ENCODE data around the gene SRSF2. TPM values are rescaled to one million over a fixed set of nuclear protein-coding genes. Genes with fewer than 3 reads are reported as not detected.

SRSF2 gene
- total and polyA plus RNA-seq, 5 donors = 79.0 to 113 (median 87.6) TPM

DNA sequence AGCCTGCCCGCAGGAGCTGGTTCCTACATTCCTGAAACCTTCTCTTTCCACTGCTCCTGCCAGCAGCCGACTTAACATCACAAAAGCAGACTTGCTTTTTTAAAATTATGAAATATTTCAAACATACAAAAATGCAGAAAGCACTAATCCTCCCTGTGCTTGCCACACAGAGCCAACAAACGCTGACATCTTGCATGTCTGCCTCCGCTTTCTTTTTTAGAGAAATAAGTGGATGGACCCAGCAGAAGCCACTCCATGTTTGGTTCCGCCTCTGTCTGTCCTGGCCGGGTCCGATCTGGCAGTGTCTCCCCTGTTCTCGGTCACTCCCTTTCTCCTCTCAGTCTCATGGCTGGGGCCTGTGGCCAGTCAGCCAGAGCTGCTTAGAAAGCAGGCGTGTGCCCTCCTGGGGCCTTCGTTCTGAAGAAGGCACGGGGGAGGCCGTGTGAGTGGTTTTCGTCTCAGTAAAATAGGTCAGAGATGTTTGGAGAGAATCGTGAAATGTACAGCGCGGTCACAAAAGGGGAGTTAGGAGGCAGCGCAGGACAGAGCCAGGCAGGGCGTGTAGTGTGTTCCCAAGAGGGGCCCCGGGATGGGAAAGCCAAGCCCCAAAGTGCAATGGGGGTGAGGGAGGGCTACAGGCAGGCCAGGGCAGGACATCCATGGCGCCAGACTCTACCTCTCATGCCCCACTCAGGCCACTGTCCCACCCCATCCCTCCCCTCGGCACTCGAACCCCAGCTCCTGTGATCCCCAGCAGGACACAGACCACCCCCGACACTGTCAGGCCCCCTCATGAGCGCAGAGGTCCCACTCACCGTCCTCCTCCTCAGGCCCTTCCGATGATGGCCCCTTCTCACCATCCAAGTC is 49.6 kb downstream of the SRSF2 start:
- intact Hi-C loops (cut with DNase I) = no loop called here
- peaks cover 50% of the 10 kb centered on the region for H3K4me1 ChIP-seq (ENCODE audit: control insufficient read depth, insufficient read depth, low read length)
- H3K9me3 ChIP-seq (ENCODE audit: control insufficient read depth, low read length) = no peaks in the 10 kb centered on the region
- H3K4me3 ChIP-seq (ENCODE audit: low read length) = no peak overlapping the region
- peak; percentile 86 to 95 (median 91) for DNase-seq
- WGBS = 35% methylated on average over 26 of the region's 26 CpGs
- H3K27ac ChIP-seq (ENCODE audit: low read length) = peak overlapping the region; percentile 89
- no peaks in the 10 kb centered on the region for H3K27me3 ChIP-seq (ENCODE audit: control insufficient read depth, insufficient read depth)
- peak; percentile 66 to 71 for ATAC-seq

DNA sequence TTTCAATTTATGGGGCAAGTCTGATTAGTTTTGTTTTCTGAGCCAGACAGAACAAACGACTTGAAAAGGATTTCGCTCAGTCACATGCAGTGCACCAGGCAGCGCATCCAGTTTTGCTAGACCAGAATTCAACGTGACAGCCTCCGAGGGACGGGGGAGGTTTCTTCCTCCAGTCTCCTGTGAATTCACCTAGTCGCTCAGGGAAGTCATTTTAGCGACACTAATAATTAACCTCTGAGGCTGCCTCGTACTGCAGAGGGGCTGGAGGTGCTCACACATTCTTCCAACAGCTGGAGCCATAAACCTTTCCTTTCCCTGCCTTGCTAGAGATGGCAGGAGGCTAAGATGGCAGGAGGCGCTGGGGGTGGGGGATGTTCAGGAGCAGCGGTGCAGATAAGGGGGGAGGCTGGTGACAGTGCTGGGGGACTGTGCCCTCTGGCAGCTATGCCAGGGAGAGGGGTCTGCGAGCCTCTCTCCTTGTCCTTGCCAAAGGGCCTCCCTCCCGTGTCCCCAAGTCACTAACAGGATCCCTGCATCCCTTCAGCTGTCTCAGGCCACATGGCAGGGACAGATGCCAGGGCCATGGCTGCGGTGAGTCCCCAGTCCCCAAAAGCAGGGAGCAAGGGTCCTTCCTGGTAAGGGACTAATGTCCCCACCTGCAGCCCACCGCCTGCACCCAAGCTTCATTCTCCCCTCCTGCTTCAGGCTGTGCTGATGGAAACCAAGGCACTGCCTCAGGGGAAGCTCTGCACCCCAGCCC is 50.4 kb downstream of the SRSF2 start:
- 47% methylated on average over 15 of the region's 15 CpGs for WGBS
- intact Hi-C loops (cut with DNase I) = no loop called here
- ATAC-seq (no peak), DNase-seq (peak in 1 of 3 donors; percentile 72)
- Histone ChIP-seq H3K4me3 (ENCODE audit: low read length) (no peak overlapping the region), H3K27ac (ENCODE audit: low read length) (peak overlapping the region; percentile 89), H3K4me1 (ENCODE audit: control insufficient read depth, insufficient read depth, low read length) (peaks cover 53% of the 10 kb centered on the region), H3K27me3 (ENCODE audit: control insufficient read depth, insufficient read depth) (no peaks in the 10 kb centered on the region), H3K9me3 (ENCODE audit: control insufficient read depth, low read length) (no peaks in the 10 kb centered on the region)

DNA sequence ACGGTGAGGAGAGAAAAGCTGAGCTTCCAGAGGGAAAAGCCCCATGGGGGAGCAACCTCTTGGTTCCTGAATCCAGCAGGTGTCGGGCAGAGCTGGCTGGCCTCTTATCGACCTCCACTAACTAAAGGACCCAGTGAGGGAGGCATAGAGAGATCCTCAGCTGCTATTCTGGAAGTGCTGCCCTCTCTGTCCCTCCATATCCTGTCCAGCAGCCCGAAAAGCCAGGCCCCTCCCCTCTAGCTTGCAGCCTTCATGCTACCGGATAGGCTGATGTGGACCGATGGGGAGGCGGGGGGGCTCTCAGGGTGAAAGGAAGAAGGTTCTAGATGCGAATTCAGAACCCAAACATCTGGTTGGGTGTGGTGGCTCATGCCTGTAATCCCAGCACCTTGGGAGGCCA is 51.3 kb downstream of the SRSF2 start:
- 31% methylated on average over 8 of the region's 8 CpGs for WGBS
- Histone ChIP-seq H3K27ac (ENCODE audit: low read length) (peak overlapping the region; percentile 46), H3K4me3 (ENCODE audit: low read length) (no peak overlapping the region), H3K27me3 (ENCODE audit: control insufficient read depth, insufficient read depth) (no peaks in the 10 kb centered on the region), H3K9me3 (ENCODE audit: control insufficient read depth, low read length) (no peaks in the 10 kb centered on the region), H3K4me1 (ENCODE audit: control insufficient read depth, insufficient read depth, low read length) (peaks cover 55% of the 10 kb centered on the region)
- DNase-seq (peak in 2 of 3 donors; percentile 72 to 77), ATAC-seq (no peak)
- intact Hi-C loops (cut with DNase I) = no loop called here

DNA sequence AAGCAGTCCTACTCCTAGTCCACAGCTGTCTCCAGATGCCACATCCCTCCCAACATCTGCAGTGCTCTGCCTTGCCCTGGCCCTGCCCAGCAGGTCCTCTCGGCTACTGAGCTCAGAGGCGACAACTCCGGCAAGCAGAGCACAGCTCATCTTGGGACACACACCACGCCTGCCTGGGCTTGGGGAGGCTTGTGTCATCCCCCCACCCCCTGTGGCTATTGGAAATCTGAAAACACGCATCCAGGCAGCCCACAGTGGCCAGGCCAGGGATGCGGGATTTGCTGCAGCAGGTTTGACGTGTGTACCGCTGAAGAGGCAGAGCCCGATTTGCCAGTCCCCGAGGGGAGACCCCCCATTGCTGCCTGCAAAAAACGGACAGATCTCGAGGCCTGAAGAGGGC is 51.8 kb downstream of the SRSF2 start:
- WGBS = 65% methylated on average over 12 of the region's 12 CpGs
- Histone ChIP-seq H3K27me3 (ENCODE audit: control insufficient read depth, insufficient read depth) (no peaks in the 10 kb centered on the region), H3K27ac (ENCODE audit: low read length) (peak overlapping the region; percentile 46), H3K4me1 (ENCODE audit: control insufficient read depth, insufficient read depth, low read length) (peaks cover 55% of the 10 kb centered on the region), H3K9me3 (ENCODE audit: control insufficient read depth, low read length) (no peaks in the 10 kb centered on the region), H3K4me3 (ENCODE audit: low read length) (no peak overlapping the region)
- intact Hi-C loops (cut with DNase I) = no loop called here
- ATAC-seq = no peak
- DNase-seq = no peak

DNA sequence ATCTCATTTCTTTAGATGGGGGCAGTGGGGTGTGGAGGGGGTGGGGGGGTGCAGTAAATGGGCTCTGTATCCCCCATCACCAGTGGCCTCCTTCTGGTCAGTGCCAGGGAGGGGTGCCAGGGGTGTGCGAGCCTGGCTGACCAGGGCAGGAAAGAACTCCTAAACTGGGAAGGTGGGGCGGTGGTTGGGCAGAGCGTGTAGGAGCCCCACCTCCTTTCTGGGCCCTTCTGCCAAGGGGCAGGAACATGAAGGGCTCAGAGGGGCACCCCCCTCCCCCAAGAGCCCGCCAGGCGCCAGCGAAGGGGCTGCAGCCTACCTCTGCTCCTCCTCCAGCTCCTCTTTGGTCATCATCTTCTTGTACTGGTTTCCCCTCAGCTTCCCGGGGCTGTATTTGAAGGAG is 52.4 kb downstream of the SRSF2 start:
- WGBS = 71% methylated on average over 7 of the region's 7 CpGs
- Histone ChIP-seq H3K4me1 (ENCODE audit: control insufficient read depth, insufficient read depth, low read length) (peaks cover 55% of the 10 kb centered on the region), H3K27ac (ENCODE audit: low read length) (peak overlapping the region; percentile 24), H3K4me3 (ENCODE audit: low read length) (no peak overlapping the region), H3K9me3 (ENCODE audit: control insufficient read depth, low read length) (no peaks in the 10 kb centered on the region), H3K27me3 (ENCODE audit: control insufficient read depth, insufficient read depth) (no peaks in the 10 kb centered on the region)
- intact Hi-C loops (cut with DNase I) = loop anchor here in 1 of 4 donors (5.0 kb wide), 1 partner anchor 33 kb away; no protein-coding TSS in a partner anchor
- no peak for ATAC-seq
- peak in 1 of 3 donors; percentile 61 for DNase-seq

Small RNAs within 50 kb of the gene (microRNA-seq; reads per million reads assigned to microRNA genes)
- gene MIR636 = 0 to 1.3 reads per million in 2 donors

Other genes with a start within 250 kb of the SRSF2 start
- 10 to 100 TPM; 10.2 to 16.4 (median 12.8) TPM for gene RHBDF2, start 235.9 kb downstream of the SRSF2 start, total RNA-seq
- gene RHBDF2, start 235.9 kb downstream of the SRSF2 start, polyA plus RNA-seq = 11.2 TPM
- 10 to 100 TPM; 46.6 to 83.9 (median 67.3) TPM for gene CYGB, start 199.6 kb downstream of the SRSF2 start, total RNA-seq
- gene CYGB, start 199.6 kb downstream of the SRSF2 start, polyA plus RNA-seq = 58.7 TPM
- gene PRCD, start 197.3 kb downstream of the SRSF2 start, total RNA-seq = 10 to 100 TPM in 3 of 4 donors, 1 to 10 TPM in 1; 6.1 to 11.6 (median 10.9) TPM
- 9.8 TPM for gene PRCD, start 197.3 kb downstream of the SRSF2 start, polyA plus RNA-seq
- 1 to 10 TPM; 4.0 to 5.8 (median 5.5) TPM for gene ST6GALNAC2, start 151.5 kb downstream of the SRSF2 start, total RNA-seq
- 4.2 TPM for gene ST6GALNAC2, start 151.5 kb downstream of the SRSF2 start, polyA plus RNA-seq
- gene ST6GALNAC1, start 93.6 kb downstream of the SRSF2 start, total RNA-seq = 1 to 10 TPM; 2.4 to 5.0 (median 3.2) TPM
- 2.5 TPM for gene ST6GALNAC1, start 93.6 kb downstream of the SRSF2 start, polyA plus RNA-seq
- gene MXRA7, start 26.4 kb downstream of the SRSF2 start, total RNA-seq = 100 to 1,000 TPM; 461 to 558 (median 512) TPM
- 473 TPM for gene MXRA7, start 26.4 kb downstream of the SRSF2 start, polyA plus RNA-seq
- gene JMJD6, start 10.7 kb downstream of the SRSF2 start, total RNA-seq = 10 to 100 TPM; 44.7 to 58.8 (median 57.2) TPM
- gene JMJD6, start 10.7 kb downstream of the SRSF2 start, polyA plus RNA-seq = 36.7 TPM
- 10 to 100 TPM; 24.1 to 28.5 (median 25.6) TPM for gene METTL23, start 10.5 kb downstream of the SRSF2 start, total RNA-seq
- 32.5 TPM for gene METTL23, start 10.5 kb downstream of the SRSF2 start, polyA plus RNA-seq
- gene MFSD11, start 788 bp upstream of the SRSF2 start, total RNA-seq = 10 to 100 TPM; 23.6 to 40.2 (median 31.5) TPM
- gene MFSD11, start 788 bp upstream of the SRSF2 start, polyA plus RNA-seq = 16.2 TPM
- under 1 TPM in 1 of 4 donors, not detected in 3; 0.12 TPM for gene MGAT5B, start 131.1 kb upstream of the SRSF2 start, total RNA-seq
- 0.05 TPM for gene MGAT5B, start 131.1 kb upstream of the SRSF2 start, polyA plus RNA-seq

All from right cardiac atrium (tissue), 5 donors.